Measurements from ENCODE around the gene SH3RF3.

The SH3RF3 gene

GRCh38 chr2:109230941-109231420 lies 102.0 kb downstream of the SH3RF3 start:
- H3K9ac ChIP-seq (ENCODE audit: low read length), result no peak overlapping the region
- no peak overlapping the region for H3K4me3 ChIP-seq (ENCODE audit: low read length)
- no peak overlapping the region for H2BK120ac ChIP-seq (ENCODE audit: low read depth, low read length)
- H3K79me2 ChIP-seq (ENCODE audit: control insufficient read depth, insufficient read depth, low read length), result no peaks in the 10 kb centered on the region
- no peak overlapping the region for H4K8ac ChIP-seq (ENCODE audit: low read depth, low read length)
- H2BK5ac ChIP-seq (ENCODE audit: low read length), result no peak overlapping the region
- H3K79me1 ChIP-seq (ENCODE audit: low read length), result no peaks in the 10 kb centered on the region
- H3K27ac ChIP-seq (ENCODE audit: low read depth, low read length), result no peak overlapping the region
- H3K4ac ChIP-seq (ENCODE audit: low read depth, low read length), result no peak overlapping the region
- no peak overlapping the region for H2AK5ac ChIP-seq (ENCODE audit: low read length)
- H3K4me2 ChIP-seq (ENCODE audit: low read length), result no peak overlapping the region
- DNase-seq, result no peak
- H3K23ac ChIP-seq (ENCODE audit: low read length), result no peak overlapping the region
- H3K27me3 ChIP-seq (ENCODE audit: insufficient read depth, low read length, poor library complexity), result no peaks in the 10 kb centered on the region
- H4K5ac ChIP-seq (ENCODE audit: low read length), result no peak overlapping the region
- no peak overlapping the region for H3K18ac ChIP-seq (ENCODE audit: low read length)
- no peak overlapping the region for H3K56ac ChIP-seq (ENCODE audit: low read length)
- no peak overlapping the region for H2BK15ac ChIP-seq (replicated peaks; ENCODE audit: low read depth)
- H3K36me3 ChIP-seq (ENCODE audit: control insufficient read depth, insufficient read depth, low read length), result no peaks in the 10 kb centered on the region
- peaks cover 3% of the 10 kb centered on the region for H3K4me1 ChIP-seq (ENCODE audit: control insufficient read depth, low read depth, low read length)
- WGBS (ENCODE audit: extremely low coverage, insufficient coverage, low lambda C conversion rate), result no CpG with 5 or more reads among the region's 7 CpGs

- H2BK15ac ChIP-seq (replicated peaks; ENCODE audit: low read depth), result no peak overlapping the region
- no peaks in the 10 kb centered on the region for H3K27me3 ChIP-seq (ENCODE audit: insufficient read depth, low read length, poor library complexity)
- no peak overlapping the region for H4K5ac ChIP-seq (ENCODE audit: low read length)
- H3K36me3 ChIP-seq (ENCODE audit: control insufficient read depth, insufficient read depth, low read length), result no peaks in the 10 kb centered on the region
- WGBS (ENCODE audit: extremely low coverage, insufficient coverage, low lambda C conversion rate), result no CpG with 5 or more reads among the region's 3 CpGs
- H3K27ac ChIP-seq (ENCODE audit: low read depth, low read length), result no peak overlapping the region
- no peak for DNase-seq
- peaks cover 3% of the 10 kb centered on the region for H3K4me1 ChIP-seq (ENCODE audit: control insufficient read depth, low read depth, low read length)
- H2AK5ac ChIP-seq (ENCODE audit: low read length), result no peak overlapping the region
- H3K79me1 ChIP-seq (ENCODE audit: low read length), result no peaks in the 10 kb centered on the region
- no peak overlapping the region for H3K56ac ChIP-seq (ENCODE audit: low read length)
- H4K8ac ChIP-seq (ENCODE audit: low read depth, low read length), result no peak overlapping the region
- no peak overlapping the region for H2BK5ac ChIP-seq (ENCODE audit: low read length)
- H3K4me2 ChIP-seq (ENCODE audit: low read length), result no peak overlapping the region
- no peak overlapping the region for H3K9ac ChIP-seq (ENCODE audit: low read length)
- H3K23ac ChIP-seq (ENCODE audit: low read length), result no peak overlapping the region
- no peak overlapping the region for H3K4ac ChIP-seq (ENCODE audit: low read depth, low read length)
- H3K18ac ChIP-seq (ENCODE audit: low read length), result no peak overlapping the region
- H3K79me2 ChIP-seq (ENCODE audit: control insufficient read depth, insufficient read depth, low read length), result no peaks in the 10 kb centered on the region
- H3K4me3 ChIP-seq (ENCODE audit: low read length), result no peak overlapping the region
- no peak overlapping the region for H2BK120ac ChIP-seq (ENCODE audit: low read depth, low read length)
Observed at GRCh38 chr2:109231428-109231827, 102.4 kb downstream of the SH3RF3 start.

- H4K8ac ChIP-seq (ENCODE audit: low read depth, low read length), result no peak overlapping the region
- no peak overlapping the region for H3K4ac ChIP-seq (ENCODE audit: low read depth, low read length)
- H3K18ac ChIP-seq (ENCODE audit: low read length), result no peak overlapping the region
- DNase-seq, result no peak
- H4K5ac ChIP-seq (ENCODE audit: low read length), result no peak overlapping the region
- H3K56ac ChIP-seq (ENCODE audit: low read length), result no peak overlapping the region
- H3K4me1 ChIP-seq (ENCODE audit: control insufficient read depth, low read depth, low read length), result peaks cover 3% of the 10 kb centered on the region
- H3K36me3 ChIP-seq (ENCODE audit: control insufficient read depth, insufficient read depth, low read length), result no peaks in the 10 kb centered on the region
- H3K9ac ChIP-seq (ENCODE audit: low read length), result no peak overlapping the region
- H2BK15ac ChIP-seq (replicated peaks; ENCODE audit: low read depth), result no peak overlapping the region
- H2BK5ac ChIP-seq (ENCODE audit: low read length), result no peak overlapping the region
- no peak overlapping the region for H3K4me2 ChIP-seq (ENCODE audit: low read length)
- H3K4me3 ChIP-seq (ENCODE audit: low read length), result no peak overlapping the region
- H2AK5ac ChIP-seq (ENCODE audit: low read length), result no peak overlapping the region
- no peak overlapping the region for H3K23ac ChIP-seq (ENCODE audit: low read length)
- no peaks in the 10 kb centered on the region for H3K79me2 ChIP-seq (ENCODE audit: control insufficient read depth, insufficient read depth, low read length)
- H3K27ac ChIP-seq (ENCODE audit: low read depth, low read length), result no peak overlapping the region
- no peaks in the 10 kb centered on the region for H3K79me1 ChIP-seq (ENCODE audit: low read length)
- no peaks in the 10 kb centered on the region for H3K27me3 ChIP-seq (ENCODE audit: insufficient read depth, low read length, poor library complexity)
- no CpG with 5 or more reads among the region's 7 CpGs for WGBS (ENCODE audit: extremely low coverage, insufficient coverage, low lambda C conversion rate)
- no peak overlapping the region for H2BK120ac ChIP-seq (ENCODE audit: low read depth, low read length)
Observed at GRCh38 chr2:109231996-109232705, 103.1 kb downstream of the SH3RF3 start.

GRCh38 chr2:109232909-109233308 lies 103.9 kb downstream of the SH3RF3 start:
- Histone ChIP-seq H3K18ac (ENCODE audit: low read length) (no peak overlapping the region), H3K27ac (ENCODE audit: low read depth, low read length) (no peak overlapping the region), H4K8ac (ENCODE audit: low read depth, low read length) (no peak overlapping the region), H3K27me3 (ENCODE audit: insufficient read depth, low read length, poor library complexity) (no peaks in the 10 kb centered on the region), H3K4me3 (ENCODE audit: low read length) (no peak overlapping the region), H3K9ac (ENCODE audit: low read length) (no peak overlapping the region), H3K56ac (ENCODE audit: low read length) (no peak overlapping the region), H3K79me2 (ENCODE audit: control insufficient read depth, insufficient read depth, low read length) (no peaks in the 10 kb centered on the region), H3K4me1 (ENCODE audit: control insufficient read depth, low read depth, low read length) (peaks cover 3% of the 10 kb centered on the region), H4K5ac (ENCODE audit: low read length) (no peak overlapping the region), H3K79me1 (ENCODE audit: low read length) (no peaks in the 10 kb centered on the region), H3K4me2 (ENCODE audit: low read length) (no peak overlapping the region), H2BK15ac (replicated peaks; ENCODE audit: low read depth) (no peak overlapping the region), H2BK5ac (ENCODE audit: low read length) (no peak overlapping the region), H2BK120ac (ENCODE audit: low read depth, low read length) (no peak overlapping the region), H3K36me3 (ENCODE audit: control insufficient read depth, insufficient read depth, low read length) (no peaks in the 10 kb centered on the region), H3K23ac (ENCODE audit: low read length) (no peak overlapping the region), H2AK5ac (ENCODE audit: low read length) (no peak overlapping the region), H3K4ac (ENCODE audit: low read depth, low read length) (no peak overlapping the region)
- WGBS (ENCODE audit: extremely low coverage, insufficient coverage, low lambda C conversion rate), result no CpG with 5 or more reads among the region's 4 CpGs
- DNase-seq, result no peak

- no peak overlapping the region for H3K23ac ChIP-seq (ENCODE audit: low read length)
- no peak overlapping the region for H3K18ac ChIP-seq (ENCODE audit: low read length)
- H3K4me3 ChIP-seq (ENCODE audit: low read length), result no peak overlapping the region
- H3K4me2 ChIP-seq (ENCODE audit: low read length), result no peak overlapping the region
- H4K5ac ChIP-seq (ENCODE audit: low read length), result no peak overlapping the region
- no peaks in the 10 kb centered on the region for H3K79me2 ChIP-seq (ENCODE audit: control insufficient read depth, insufficient read depth, low read length)
- no peaks in the 10 kb centered on the region for H3K36me3 ChIP-seq (ENCODE audit: control insufficient read depth, insufficient read depth, low read length)
- no peak overlapping the region for H4K8ac ChIP-seq (ENCODE audit: low read depth, low read length)
- H2BK5ac ChIP-seq (ENCODE audit: low read length), result no peak overlapping the region
- H3K4ac ChIP-seq (ENCODE audit: low read depth, low read length), result no peak overlapping the region
- no CpG with 5 or more reads among the region's 4 CpGs for WGBS (ENCODE audit: extremely low coverage, insufficient coverage, low lambda C conversion rate)
- no peak overlapping the region for H2AK5ac ChIP-seq (ENCODE audit: low read length)
- H2BK15ac ChIP-seq (replicated peaks; ENCODE audit: low read depth), result no peak overlapping the region
- H3K79me1 ChIP-seq (ENCODE audit: low read length), result no peaks in the 10 kb centered on the region
- H3K4me1 ChIP-seq (ENCODE audit: control insufficient read depth, low read depth, low read length), result peaks cover 3% of the 10 kb centered on the region
- DNase-seq, result no peak
- no peak overlapping the region for H3K9ac ChIP-seq (ENCODE audit: low read length)
- no peak overlapping the region for H2BK120ac ChIP-seq (ENCODE audit: low read depth, low read length)
- H3K56ac ChIP-seq (ENCODE audit: low read length), result no peak overlapping the region
- H3K27me3 ChIP-seq (ENCODE audit: insufficient read depth, low read length, poor library complexity), result no peaks in the 10 kb centered on the region
- H3K27ac ChIP-seq (ENCODE audit: low read depth, low read length), result no peak overlapping the region
Observed at GRCh38 chr2:109233643-109234042, 104.6 kb downstream of the SH3RF3 start.

GRCh38 chr2:109234355-109234754 lies 105.3 kb downstream of the SH3RF3 start:
- Histone ChIP-seq H2AK5ac (ENCODE audit: low read length) (no peak overlapping the region), H3K79me1 (ENCODE audit: low read length) (no peaks in the 10 kb centered on the region), H2BK15ac (replicated peaks; ENCODE audit: low read depth) (no peak overlapping the region), H3K79me2 (ENCODE audit: control insufficient read depth, insufficient read depth, low read length) (no peaks in the 10 kb centered on the region), H3K4me3 (ENCODE audit: low read length) (no peak overlapping the region), H3K9ac (ENCODE audit: low read length) (no peak overlapping the region), H3K56ac (ENCODE audit: low read length) (no peak overlapping the region), H3K4me1 (ENCODE audit: control insufficient read depth, low read depth, low read length) (peaks cover 1% of the 10 kb centered on the region), H4K5ac (ENCODE audit: low read length) (no peak overlapping the region), H2BK5ac (ENCODE audit: low read length) (no peak overlapping the region), H3K4ac (ENCODE audit: low read depth, low read length) (no peak overlapping the region), H3K27me3 (ENCODE audit: insufficient read depth, low read length, poor library complexity) (no peaks in the 10 kb centered on the region), H3K27ac (ENCODE audit: low read depth, low read length) (no peak overlapping the region), H3K18ac (ENCODE audit: low read length) (no peak overlapping the region), H3K23ac (ENCODE audit: low read length) (no peak overlapping the region), H4K8ac (ENCODE audit: low read depth, low read length) (no peak overlapping the region), H2BK120ac (ENCODE audit: low read depth, low read length) (no peak overlapping the region), H3K36me3 (ENCODE audit: control insufficient read depth, insufficient read depth, low read length) (no peaks in the 10 kb centered on the region), H3K4me2 (ENCODE audit: low read length) (no peak overlapping the region)
- no peak for DNase-seq
- WGBS (ENCODE audit: extremely low coverage, insufficient coverage, low lambda C conversion rate), result no CpG with 5 or more reads among the region's 4 CpGs

Data from mesendoderm (in vitro differentiated cells).